Occipital lobe (tissue), 3 donors: Measurements from ENCODE around the gene CSF3. TPM values are rescaled to one million over a fixed set of nuclear protein-coding genes. Genes with fewer than 3 reads are reported as not detected.

Experiments
- DNase-seq: peaks from one replicate; lab custom pipeline; 2025; lab: John Stamatoyannopoulos, UW
- small RNA-seq: library from RNA; depleted of rRNA; stranded (forward); fragments of <200 nt; gene quantifications from one replicate; pipeline ENCODE3, GENCODE V24; 2014
- total RNA-seq: library from RNA; depleted of rRNA; stranded (reverse); fragments of >200 nt; gene quantifications from one replicate; pipeline ENCODE4 v1.2.3, GENCODE V29; 2014

CSF3 gene
- total RNA-seq, 1 donor from 2014 or later: 0.16 TPM

DNA sequence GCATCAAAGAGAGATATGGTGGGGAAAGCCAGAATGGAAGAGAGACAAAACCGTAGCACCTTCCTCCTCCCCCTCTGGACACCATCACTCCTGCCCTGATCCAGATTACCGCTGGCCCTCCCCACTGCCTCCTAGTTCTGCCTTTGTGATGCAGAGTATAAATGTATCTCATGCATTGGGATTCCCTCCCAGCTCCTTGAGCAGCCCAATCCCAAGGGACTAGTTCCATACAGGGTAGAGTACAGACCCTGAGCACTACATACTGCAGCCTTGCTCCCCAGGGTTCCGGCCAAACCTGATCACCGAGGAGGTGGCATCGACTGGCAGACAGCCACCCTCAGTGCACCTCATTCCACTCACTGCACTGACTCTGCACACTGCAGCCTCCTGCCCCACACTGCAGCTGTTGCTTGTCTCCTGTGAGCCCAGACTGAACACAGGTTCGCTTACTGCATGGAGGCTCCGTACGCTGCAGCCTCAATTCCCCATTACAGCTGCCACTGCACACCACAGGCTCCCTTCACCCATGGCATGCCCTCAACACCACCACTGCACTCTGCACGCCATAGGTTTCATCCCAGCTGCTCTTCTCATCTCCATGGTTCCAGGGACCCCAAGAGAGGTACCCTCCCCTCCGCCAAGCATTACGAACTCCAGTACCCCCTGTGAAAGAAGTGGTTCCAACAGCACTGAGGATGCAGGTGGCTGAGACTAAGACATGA is 45.8 kb downstream of the CSF3 start:
- DNase-seq: no peak

DNA sequence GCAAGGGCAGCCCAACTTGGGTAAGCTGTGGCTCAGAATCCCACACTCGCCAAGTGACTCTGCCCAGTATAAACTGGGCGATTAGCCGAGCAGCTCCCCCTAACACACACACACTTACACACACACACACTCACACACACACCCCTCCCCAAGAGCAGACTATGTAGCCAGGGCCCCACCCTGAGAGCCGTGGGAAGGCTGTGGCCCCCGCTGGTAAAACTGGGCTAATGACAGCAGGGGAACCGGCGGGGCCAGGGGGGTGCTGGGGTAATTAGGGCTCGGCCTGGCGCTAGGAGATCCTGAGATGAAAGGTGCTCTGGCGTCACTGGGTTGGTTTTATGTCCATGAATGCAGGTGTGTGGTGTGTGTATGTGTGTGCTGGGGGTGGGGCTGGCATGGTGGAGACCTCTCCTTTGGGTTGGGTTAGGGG is 46.4 kb downstream of the CSF3 start:
- DNase-seq: no peak

DNA sequence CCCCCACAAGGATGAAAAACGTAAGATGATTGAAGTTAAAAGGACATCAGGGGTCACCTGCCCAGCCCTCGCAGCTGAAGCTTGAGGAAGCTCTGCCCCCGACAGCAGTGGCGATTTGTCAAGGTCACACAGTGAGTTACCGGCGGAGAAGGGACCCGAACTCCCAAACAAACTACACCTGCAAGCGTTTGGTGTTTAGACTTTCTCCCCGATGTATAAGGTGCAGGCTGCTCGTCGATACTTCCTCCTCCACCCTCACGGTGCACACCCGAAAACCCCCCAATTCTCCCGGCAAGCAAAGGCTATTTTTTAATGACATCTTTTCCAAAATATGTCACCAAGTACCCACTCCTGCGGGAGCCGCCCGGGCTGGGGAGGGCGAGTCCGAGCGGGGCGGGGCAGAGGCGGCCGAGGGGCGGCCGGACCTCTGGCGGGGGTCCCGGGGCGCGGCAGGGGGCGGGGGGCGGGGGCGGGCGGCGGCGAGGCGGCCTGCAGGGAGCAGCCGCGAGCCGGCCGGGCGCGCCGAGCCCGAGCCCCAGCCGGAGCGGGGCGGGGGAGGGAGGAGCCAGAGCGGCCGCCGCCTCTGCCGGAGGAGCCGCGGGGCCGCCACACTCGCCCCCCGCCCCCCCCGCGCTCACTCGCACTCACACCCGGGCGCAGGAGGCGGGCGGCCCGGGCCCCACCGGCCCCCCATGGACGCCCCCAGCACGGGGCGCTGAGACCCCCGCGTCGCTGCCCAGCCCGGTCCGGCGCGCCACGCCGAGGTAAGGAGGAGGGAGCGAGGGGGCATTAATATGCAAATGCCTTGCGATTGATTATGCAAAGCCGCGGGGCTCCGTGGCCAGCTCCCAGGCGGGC is 47.3 kb downstream of the CSF3 start, which contains the start of gene THRA:
Gene THRA (plus strand): TSS at position 637 of the 858 bp plus-strand sequence. CDS start 11,524 bp downstream, outside the sequence.
- peak; percentile 58 for DNase-seq

DNA sequence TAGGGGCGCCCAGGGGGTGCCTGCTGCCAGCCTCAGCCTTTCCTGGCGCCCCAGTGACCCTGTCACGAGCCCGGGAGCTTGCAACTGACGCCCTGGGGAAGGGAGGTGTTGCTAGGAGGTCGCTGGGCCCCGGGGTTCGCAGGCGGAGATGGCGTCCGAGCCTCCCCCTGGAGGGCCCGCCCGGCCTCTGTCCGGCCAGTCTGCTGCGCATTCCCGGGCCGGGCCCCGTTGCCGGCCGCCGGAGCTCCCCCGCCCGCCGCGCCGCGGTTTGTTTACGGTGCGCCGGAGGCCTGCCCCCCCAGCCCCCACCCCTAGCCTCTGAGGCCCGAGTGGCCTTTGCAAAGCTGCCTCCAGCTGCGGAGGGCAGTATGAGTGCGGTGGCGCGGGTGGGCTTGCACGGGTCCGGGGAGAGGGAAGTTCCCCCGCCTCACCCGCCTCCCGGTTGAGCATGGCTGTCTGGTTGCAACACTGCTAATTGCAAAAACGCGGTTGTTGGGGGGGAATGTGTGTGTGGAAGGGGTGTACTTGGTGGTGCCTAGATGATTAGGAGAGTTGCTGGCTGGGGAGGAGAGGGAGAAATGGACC is 48.0 kb downstream of the CSF3 start:
- no peak for DNase-seq

DNA sequence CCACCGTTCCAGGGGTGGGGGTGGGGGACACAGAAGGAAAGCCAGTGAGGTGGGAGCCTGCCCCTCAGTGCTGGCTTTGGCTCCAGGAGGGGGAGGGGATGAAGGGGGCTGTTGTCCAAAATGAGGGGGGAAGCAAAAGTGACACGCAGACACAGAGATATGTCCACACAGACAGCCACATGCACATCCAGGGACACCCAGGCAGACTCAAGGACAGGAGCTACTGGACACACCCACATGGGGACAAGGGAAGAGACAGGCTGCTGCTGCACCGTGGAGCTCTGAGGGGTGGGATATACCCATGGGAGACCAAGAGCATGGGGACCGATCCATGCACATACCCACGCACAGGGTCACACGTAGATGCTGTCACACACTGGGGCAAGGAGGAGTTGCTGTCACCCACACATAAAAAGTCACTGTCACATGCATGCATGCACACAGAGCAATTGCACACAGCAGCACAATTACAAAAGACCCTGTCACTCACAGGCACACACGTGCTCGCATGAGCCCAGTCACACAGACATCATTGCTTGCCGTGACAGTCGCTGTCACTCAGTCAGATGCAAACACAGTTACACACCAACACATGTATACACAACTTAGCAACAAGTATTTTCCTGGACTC is 48.8 kb downstream of the CSF3 start:
- DNase-seq: no peak

DNA sequence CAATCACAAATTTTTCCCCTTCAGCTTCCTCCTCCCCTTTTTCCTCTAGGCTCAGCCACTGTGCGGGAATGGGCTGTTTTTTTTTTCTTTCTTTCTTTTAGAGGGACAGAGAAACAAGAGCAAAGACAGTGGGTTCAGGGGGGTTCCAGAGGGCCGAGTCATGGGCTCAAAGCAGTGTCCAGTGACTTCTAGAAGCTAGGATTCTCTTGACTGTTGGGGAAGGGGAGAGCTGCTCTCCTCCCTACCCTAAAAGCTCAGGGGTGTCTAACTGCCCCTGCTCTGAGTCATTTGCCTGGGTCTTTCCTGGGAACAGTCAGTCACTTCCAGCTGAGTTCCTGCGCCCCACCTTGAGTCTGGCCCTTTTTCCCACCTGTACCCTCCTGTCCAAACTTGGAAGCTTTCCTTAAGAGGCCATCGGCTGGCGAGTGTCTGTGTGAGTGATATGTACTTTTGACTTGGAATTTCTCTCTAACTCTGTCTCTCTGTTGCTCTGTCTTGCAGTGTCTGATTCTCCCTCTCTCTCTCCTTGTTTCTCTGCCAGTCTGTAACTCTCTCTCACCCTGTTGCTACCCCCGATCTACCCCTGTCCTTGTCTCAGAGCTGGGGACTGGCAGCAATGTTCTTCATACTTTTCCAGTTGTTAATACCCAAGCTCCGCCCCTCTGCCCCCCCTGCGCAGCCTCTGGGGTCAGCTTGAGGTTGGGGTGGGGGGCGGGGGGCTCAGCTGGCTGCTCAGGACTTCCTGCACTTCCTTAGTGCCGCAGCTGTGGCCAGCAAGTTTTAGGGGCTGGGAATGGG is 49.9 kb downstream of the CSF3 start:
- no peak for DNase-seq

DNA sequence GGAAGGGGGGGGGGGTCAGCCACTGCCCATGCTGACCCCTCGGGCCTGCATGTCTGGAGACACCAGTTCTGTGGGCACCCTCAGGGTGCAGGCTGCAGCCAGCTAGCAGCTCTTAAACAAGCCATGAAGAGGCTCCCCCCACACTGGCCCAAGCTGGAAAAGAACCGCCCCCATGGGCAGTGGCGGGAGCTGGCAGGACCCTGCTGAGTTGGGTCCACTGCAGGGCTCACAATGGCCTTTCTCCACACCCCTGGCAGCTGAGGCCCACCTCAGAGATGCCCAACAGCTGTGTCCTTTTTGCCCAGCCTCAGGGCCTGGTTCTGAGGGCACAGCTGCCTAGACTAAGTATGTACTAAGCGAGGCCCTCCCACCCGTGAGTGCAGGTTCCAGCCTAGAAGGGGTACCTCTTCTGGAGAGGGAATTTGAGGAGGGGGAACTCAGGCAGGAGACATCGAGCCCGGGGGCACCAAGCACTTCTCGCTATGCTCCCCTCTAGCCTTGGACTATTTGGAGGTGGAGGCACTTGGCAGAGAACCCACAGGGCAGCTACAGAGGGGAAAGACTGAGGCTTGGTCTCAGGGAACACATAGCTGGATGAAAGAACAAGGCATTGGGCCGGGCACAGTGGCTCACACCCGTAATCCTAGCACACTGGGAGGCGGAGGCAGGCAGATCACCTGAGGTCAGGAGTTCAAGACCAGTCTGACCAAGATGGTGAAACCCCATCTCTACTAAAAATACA is 50.7 kb downstream of the CSF3 start:
- DNase-seq: no peak

Small RNA genes lying within 50 kb of the gene (small RNA-seq; reads per million reads assigned to genes)
- 1,128 reads per million, percentile 99 among the genes with 10 or more reads in this experiment for gene SNORD124

Other genes with a start within 250 kb of the CSF3 start
- 0.16 TPM for gene IKZF3, start 151.1 kb upstream of the CSF3 start, total RNA-seq
- not detected for gene ZPBP2, start 147.2 kb upstream of the CSF3 start, total RNA-seq
- 7.6 TPM for gene GSDMB, start 96.8 kb upstream of the CSF3 start, total RNA-seq
- 51.2 TPM for gene ORMDL3, start 87.8 kb upstream of the CSF3 start, total RNA-seq
- not detected for gene LRRC3C, start 87.7 kb upstream of the CSF3 start, total RNA-seq
- not detected for gene GSDMA, start 52.4 kb upstream of the CSF3 start, total RNA-seq
- gene PSMD3, start 34.6 kb upstream of the CSF3 start, total RNA-seq: 69.1 TPM
- 72.5 TPM for gene MED24, start 39.0 kb downstream of the CSF3 start, total RNA-seq
- 91.1 TPM for gene THRA, start 47.5 kb downstream of the CSF3 start, total RNA-seq
- 0.78 TPM for gene NR1D1, start 85.1 kb downstream of the CSF3 start, total RNA-seq
- gene MSL1, start 106.5 kb downstream of the CSF3 start, total RNA-seq: 89.2 TPM
- 43.8 TPM for gene CASC3, start 125.1 kb downstream of the CSF3 start, total RNA-seq
- 17.0 TPM for gene RAPGEFL1, start 162.0 kb downstream of the CSF3 start, total RNA-seq
- 8.0 TPM for gene WIPF2, start 203.9 kb downstream of the CSF3 start, total RNA-seq